ENCODE data around the gene BMP2K.
A peak's percentile ranks its signal among the peaks of the same experiment; 100 is the strongest.
"Not testable (repeated sequence)": the region's sequence is repeated elsewhere in the genome, so short reads cannot be mapped to it uniquely, and the experiment has no call there.

The BMP2K gene

DNA sequence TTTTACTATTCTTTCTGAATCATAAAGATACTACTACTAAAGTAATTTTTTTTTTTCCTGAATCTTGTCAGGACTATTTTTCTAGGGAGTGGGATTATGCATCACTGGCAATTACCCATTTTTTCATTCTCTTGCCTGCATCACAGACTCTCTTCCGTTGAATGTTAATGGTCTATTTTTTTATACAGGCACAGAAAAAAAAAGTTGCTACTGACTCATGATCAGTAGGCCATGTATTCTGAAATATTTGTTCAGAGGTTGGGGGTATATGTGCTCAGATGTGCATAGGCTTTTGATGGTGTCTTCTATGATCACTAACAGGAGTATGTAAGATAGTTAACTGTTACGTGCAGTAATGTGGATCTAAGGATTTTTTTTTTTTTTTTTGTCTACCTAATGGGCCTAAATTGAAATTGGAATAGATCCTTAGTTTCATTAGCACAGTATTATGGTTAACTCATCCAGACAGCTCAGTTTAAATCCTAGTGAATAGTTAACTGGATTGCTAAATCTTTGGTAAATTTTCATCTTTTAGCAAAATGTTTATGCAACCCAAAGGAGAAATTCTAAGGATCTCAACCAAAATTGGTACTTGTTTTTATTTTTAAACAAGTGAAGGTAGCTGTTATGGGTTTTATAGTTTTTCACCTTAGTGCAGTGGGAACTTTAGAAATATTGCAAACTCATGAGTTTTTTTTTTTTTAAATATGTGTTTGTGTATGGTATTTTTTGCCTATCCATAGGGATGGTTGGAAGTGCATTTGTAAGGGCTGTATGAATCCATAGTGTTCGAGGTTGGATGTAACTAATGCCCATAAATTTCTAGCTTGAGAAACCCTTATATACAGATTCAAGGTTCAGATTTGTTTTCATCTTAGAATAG, 12.1 kb downstream of the BMP2K start:
- Histone ChIP-seq H3K4me3 (ENCODE audit: insufficient read depth in 1 of 2, low read depth in 1 of 2, low read length in 2 of 2) (no peak overlapping the region), H2AK5ac (ENCODE audit: low read length, severe bottlenecking) (no peak overlapping the region), H3K23ac (ENCODE audit: low read length in 2 of 2) (no peak overlapping the region), H3K27me3 (ENCODE audit: control insufficient read depth in 1 of 2, insufficient read depth in 1 of 2, low read length in 2 of 2) (no peaks in the 10 kb centered on the region), H2BK120ac (ENCODE audit: low read depth, low read length) (no peak overlapping the region), H2BK15ac (ENCODE audit: low read depth, poor library complexity, severe bottlenecking) (no peak overlapping the region), H3K9me3 (ENCODE audit: control insufficient read depth, low read length) (no peaks in the 10 kb centered on the region), H2AFZ (ENCODE audit: low read depth, low read length) (no peak overlapping the region), H3K18ac (ENCODE audit: low read depth in 1 of 2, low read length in 2 of 2) (no peak overlapping the region), H2BK12ac (ENCODE audit: low read length in 2 of 2) (no peak overlapping the region), H4K8ac (ENCODE audit: low read length) (no peak overlapping the region), H3K4me1 (ENCODE audit: control insufficient read depth, insufficient read depth, low read depth, low read length) (peaks cover 7% of the 10 kb centered on the region), H2BK5ac (ENCODE audit: low read depth, low read length, poor library complexity, severe bottlenecking) (no peak overlapping the region), H3K36me3 (ENCODE audit: control insufficient read depth in 1 of 2, insufficient read depth in 2 of 2, low read depth in 1 of 2, low read length in 2 of 2) (peaks cover 3 to 4% of the 10 kb centered on the region in 2 experiments), H3K9ac (ENCODE audit: low read length) (no peak overlapping the region), H3K4ac (ENCODE audit: low read depth in 1 of 2, low read length in 2 of 2) (no peak overlapping the region), H3K4me2 (ENCODE audit: low read length, poor library complexity, severe bottlenecking) (no peak overlapping the region), H4K91ac (ENCODE audit: low read length) (no peak overlapping the region), H3K14ac (ENCODE audit: low read length in 2 of 2) (no peak overlapping the region), H3K79me1 (replicated peaks; ENCODE audit: low read length, poor library complexity, severe bottlenecking) (peaks cover 1% of the 10 kb centered on the region), H3K27ac (ENCODE audit: low read length, poor library complexity, severe bottlenecking) (peak overlapping the region; percentile 79)
- 100% methylated on average over 1 of the region's 3 CpGs for WGBS
- DNase-seq = no peak

DNA sequence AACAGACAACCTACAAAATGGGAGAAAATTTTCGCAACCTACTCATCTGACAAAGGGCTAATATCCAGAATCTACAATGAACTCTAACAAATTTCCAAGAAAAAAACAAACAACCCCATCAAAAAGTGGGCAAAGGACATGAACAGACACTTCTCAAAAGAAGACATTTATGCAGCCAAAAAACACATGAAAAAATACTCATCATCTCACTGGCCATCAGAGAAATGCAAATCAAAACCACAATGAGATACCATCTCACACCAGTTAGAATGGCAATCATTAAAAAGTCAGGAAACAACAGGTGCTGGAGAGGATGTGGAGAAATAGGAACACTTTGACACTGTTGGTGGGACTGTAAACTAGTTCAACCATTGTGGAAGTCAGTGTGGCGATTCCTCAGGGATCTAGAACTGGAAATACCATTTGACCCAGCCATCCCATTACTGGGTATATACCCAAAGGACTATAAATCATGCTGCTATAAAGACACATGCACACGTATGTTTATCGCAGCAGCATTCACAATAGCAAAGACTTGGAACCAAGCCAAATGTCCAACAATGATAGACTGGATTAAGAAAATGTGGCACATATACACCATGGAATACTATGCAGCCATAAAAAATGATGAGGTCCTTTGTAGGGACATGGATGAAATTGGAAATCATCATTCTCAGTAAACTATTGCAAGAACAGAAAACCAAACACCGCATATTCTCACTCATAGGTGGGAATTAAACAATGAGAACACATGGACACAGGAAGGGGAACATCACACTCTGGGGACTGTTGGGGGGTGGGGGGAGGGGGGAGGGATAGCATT, 19.7 kb downstream of the BMP2K start:
- H3K36me3 ChIP-seq (ENCODE audit: control insufficient read depth in 1 of 2, insufficient read depth in 2 of 2, low read depth in 1 of 2, low read length in 2 of 2); H3K4me2 ChIP-seq (ENCODE audit: low read length, poor library complexity, severe bottlenecking); H3K4ac ChIP-seq (ENCODE audit: low read depth in 1 of 2, low read length in 2 of 2); H2BK12ac ChIP-seq (ENCODE audit: low read length in 2 of 2); H3K14ac ChIP-seq (ENCODE audit: low read length in 2 of 2); H3K9ac ChIP-seq (ENCODE audit: low read length); H3K4me3 ChIP-seq (ENCODE audit: insufficient read depth in 1 of 2, low read depth in 1 of 2, low read length in 2 of 2); H3K27me3 ChIP-seq (ENCODE audit: control insufficient read depth in 1 of 2, insufficient read depth in 1 of 2, low read length in 2 of 2); H2BK5ac ChIP-seq (ENCODE audit: low read depth, low read length, poor library complexity, severe bottlenecking); H2AK5ac ChIP-seq (ENCODE audit: low read length, severe bottlenecking); H3K27ac ChIP-seq (ENCODE audit: low read length, poor library complexity, severe bottlenecking); H3K9me3 ChIP-seq (ENCODE audit: control insufficient read depth, low read length); H3K4me1 ChIP-seq (ENCODE audit: control insufficient read depth, insufficient read depth, low read depth, low read length); H4K91ac ChIP-seq (ENCODE audit: low read length); H2BK15ac ChIP-seq (ENCODE audit: low read depth, poor library complexity, severe bottlenecking); H2BK120ac ChIP-seq (ENCODE audit: low read depth, low read length); H2AFZ ChIP-seq (ENCODE audit: low read depth, low read length); H3K23ac ChIP-seq (ENCODE audit: low read length in 2 of 2); DNase-seq; H4K8ac ChIP-seq (ENCODE audit: low read length); H3K18ac ChIP-seq (ENCODE audit: low read depth in 1 of 2, low read length in 2 of 2): not testable (repeated sequence)
- WGBS = 100% methylated on average over 1 of the region's 5 CpGs
- H3K79me1 ChIP-seq (replicated peaks; ENCODE audit: low read length, poor library complexity, severe bottlenecking) = peaks cover 10% of the 10 kb centered on the region

DNA sequence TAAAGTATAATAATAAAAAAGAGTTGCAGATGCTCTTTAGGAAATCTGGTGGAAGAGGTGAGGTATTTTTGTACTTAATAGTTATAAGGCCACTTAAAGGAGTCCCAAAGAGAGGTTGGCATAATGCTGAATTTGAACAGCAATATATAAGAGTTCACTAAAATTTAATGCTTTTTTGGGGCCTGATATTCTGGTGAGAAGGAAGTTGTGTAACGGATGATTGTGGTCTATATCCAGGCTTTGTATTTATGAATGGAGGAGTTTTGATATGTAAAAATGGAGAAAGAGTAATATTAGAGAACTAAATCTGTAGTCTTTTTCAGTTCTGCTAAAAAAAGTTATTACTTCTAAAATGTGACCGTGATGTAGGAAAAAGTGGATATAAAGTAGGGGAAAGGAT, 20.4 kb downstream of the BMP2K start:
- no peaks in the 10 kb centered on the region for H3K9me3 ChIP-seq (ENCODE audit: control insufficient read depth, low read length)
- H3K9ac ChIP-seq (ENCODE audit: low read length) = no peak overlapping the region
- no peak overlapping the region for H2AK5ac ChIP-seq (ENCODE audit: low read length, severe bottlenecking)
- peaks cover 3% of the 10 kb centered on the region for H3K4me1 ChIP-seq (ENCODE audit: control insufficient read depth, insufficient read depth, low read depth, low read length)
- no peak for DNase-seq
- no peaks in the 10 kb centered on the region for H3K27me3 ChIP-seq (ENCODE audit: control insufficient read depth in 1 of 2, insufficient read depth in 1 of 2, low read length in 2 of 2)
- no peak overlapping the region for H3K4me3 ChIP-seq (ENCODE audit: insufficient read depth in 1 of 2, low read depth in 1 of 2, low read length in 2 of 2)
- no peak overlapping the region for H2AFZ ChIP-seq (ENCODE audit: low read depth, low read length)
- H2BK12ac ChIP-seq (ENCODE audit: low read length in 2 of 2) = no peak overlapping the region
- H4K8ac ChIP-seq (ENCODE audit: low read length) = no peak overlapping the region
- H3K4me2 ChIP-seq (ENCODE audit: low read length, poor library complexity, severe bottlenecking) = no peak overlapping the region
- H3K4ac ChIP-seq (ENCODE audit: low read depth in 1 of 2, low read length in 2 of 2) = no peak overlapping the region
- no peak overlapping the region for H2BK5ac ChIP-seq (ENCODE audit: low read depth, low read length, poor library complexity, severe bottlenecking)
- 97% methylated on average over 2 of the region's 2 CpGs for WGBS
- H2BK15ac ChIP-seq (ENCODE audit: low read depth, poor library complexity, severe bottlenecking) = no peak overlapping the region
- H3K14ac ChIP-seq (ENCODE audit: low read length in 2 of 2) = no peak overlapping the region
- H3K23ac ChIP-seq (ENCODE audit: low read length in 2 of 2) = no peak overlapping the region
- no peak overlapping the region for H3K18ac ChIP-seq (ENCODE audit: low read depth in 1 of 2, low read length in 2 of 2)
- no peak overlapping the region for H3K27ac ChIP-seq (ENCODE audit: low read length, poor library complexity, severe bottlenecking)
- peaks cover 0 to 5% of the 10 kb centered on the region in 2 experiments for H3K36me3 ChIP-seq (ENCODE audit: control insufficient read depth in 1 of 2, insufficient read depth in 2 of 2, low read depth in 1 of 2, low read length in 2 of 2)
- H2BK120ac ChIP-seq (ENCODE audit: low read depth, low read length) = no peak overlapping the region
- H3K79me1 ChIP-seq (replicated peaks; ENCODE audit: low read length, poor library complexity, severe bottlenecking) = peaks cover 10% of the 10 kb centered on the region
- H4K91ac ChIP-seq (ENCODE audit: low read length) = no peak overlapping the region

DNA sequence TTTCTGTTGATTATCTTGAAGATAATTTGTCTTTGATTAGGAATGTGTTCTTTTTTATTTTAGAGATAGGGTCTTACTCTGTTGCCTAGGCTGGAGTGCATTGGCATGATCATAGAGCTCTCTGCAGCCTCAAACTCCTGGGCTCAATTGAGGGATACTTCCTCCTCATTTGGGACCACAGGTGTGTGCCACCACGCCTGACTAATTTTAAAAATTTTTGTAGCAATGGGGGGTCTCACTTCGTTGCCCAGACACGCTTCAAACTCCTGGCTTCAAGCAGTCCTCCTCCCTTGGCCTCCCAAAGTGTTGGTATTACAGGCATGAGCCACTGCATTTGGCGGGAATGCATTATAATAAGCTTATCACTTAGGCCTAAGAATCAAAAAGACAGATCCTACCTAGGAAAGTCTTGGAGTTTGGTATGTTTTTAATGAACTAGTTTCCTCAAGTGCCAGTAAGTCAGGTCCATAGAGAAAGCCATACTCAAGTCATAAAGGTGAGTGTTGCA, 21.7 kb downstream of the BMP2K start:
- no peak overlapping the region for H3K4me3 ChIP-seq (ENCODE audit: insufficient read depth in 1 of 2, low read depth in 1 of 2, low read length in 2 of 2)
- no peak overlapping the region for H3K18ac ChIP-seq (ENCODE audit: low read depth in 1 of 2, low read length in 2 of 2)
- H4K91ac ChIP-seq (ENCODE audit: low read length) = no peak overlapping the region
- no peak for DNase-seq
- H2AK5ac ChIP-seq (ENCODE audit: low read length, severe bottlenecking) = no peak overlapping the region
- no peak overlapping the region for H3K4ac ChIP-seq (ENCODE audit: low read depth in 1 of 2, low read length in 2 of 2)
- 89% methylated on average over 3 of the region's 4 CpGs for WGBS
- no peak overlapping the region for H3K23ac ChIP-seq (ENCODE audit: low read length in 2 of 2)
- no peak overlapping the region for H3K9ac ChIP-seq (ENCODE audit: low read length)
- H3K4me1 ChIP-seq (ENCODE audit: control insufficient read depth, insufficient read depth, low read depth, low read length) = peaks cover 3% of the 10 kb centered on the region
- no peak overlapping the region for H3K4me2 ChIP-seq (ENCODE audit: low read length, poor library complexity, severe bottlenecking)
- peaks cover 10% of the 10 kb centered on the region for H3K79me1 ChIP-seq (replicated peaks; ENCODE audit: low read length, poor library complexity, severe bottlenecking)
- no peaks in the 10 kb centered on the region for H3K27me3 ChIP-seq (ENCODE audit: control insufficient read depth in 1 of 2, insufficient read depth in 1 of 2, low read length in 2 of 2)
- peaks cover 0 to 5% of the 10 kb centered on the region in 2 experiments for H3K36me3 ChIP-seq (ENCODE audit: control insufficient read depth in 1 of 2, insufficient read depth in 2 of 2, low read depth in 1 of 2, low read length in 2 of 2)
- H2AFZ ChIP-seq (ENCODE audit: low read depth, low read length) = no peak overlapping the region
- no peak overlapping the region for H3K27ac ChIP-seq (ENCODE audit: low read length, poor library complexity, severe bottlenecking)
- no peak overlapping the region for H2BK5ac ChIP-seq (ENCODE audit: low read depth, low read length, poor library complexity, severe bottlenecking)
- H4K8ac ChIP-seq (ENCODE audit: low read length) = no peak overlapping the region
- H2BK12ac ChIP-seq (ENCODE audit: low read length in 2 of 2) = no peak overlapping the region
- H3K14ac ChIP-seq (ENCODE audit: low read length in 2 of 2) = no peak overlapping the region
- H2BK15ac ChIP-seq (ENCODE audit: low read depth, poor library complexity, severe bottlenecking) = no peak overlapping the region
- no peaks in the 10 kb centered on the region for H3K9me3 ChIP-seq (ENCODE audit: control insufficient read depth, low read length)
- H2BK120ac ChIP-seq (ENCODE audit: low read depth, low read length) = no peak overlapping the region
